ENCODE measurements around the gene GBE1.
A peak's percentile ranks its signal among the peaks of the same experiment; 100 is the strongest.
"Not testable (repeated sequence)": the region's sequence is repeated elsewhere in the genome, so short reads cannot be mapped to it uniquely, and the experiment has no call there.

GBE1 gene

GRCh38 chr3:81752604-81753003 is 8.8 kb downstream of the GBE1 start:
- no peak for ATAC-seq

DNA sequence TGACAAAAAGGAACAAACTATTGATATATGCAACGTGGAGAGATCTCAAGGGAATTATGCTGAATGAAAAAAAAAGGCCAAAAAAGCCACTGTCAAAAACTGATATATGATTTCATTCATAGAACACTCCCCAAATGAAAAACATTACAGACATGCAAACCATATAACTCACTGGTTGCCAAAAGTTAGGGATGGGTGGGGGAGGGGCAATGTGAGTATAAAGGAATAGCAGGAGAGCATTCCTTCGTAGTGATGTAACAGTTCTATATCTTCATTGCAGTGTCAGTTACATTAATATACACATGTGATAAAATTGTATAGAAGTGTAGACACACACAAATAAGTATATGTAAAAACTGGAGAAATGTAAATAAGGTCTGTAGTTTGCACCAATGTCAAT is 12.2 kb downstream of the GBE1 start:
- ATAC-seq = no peak

DNA sequence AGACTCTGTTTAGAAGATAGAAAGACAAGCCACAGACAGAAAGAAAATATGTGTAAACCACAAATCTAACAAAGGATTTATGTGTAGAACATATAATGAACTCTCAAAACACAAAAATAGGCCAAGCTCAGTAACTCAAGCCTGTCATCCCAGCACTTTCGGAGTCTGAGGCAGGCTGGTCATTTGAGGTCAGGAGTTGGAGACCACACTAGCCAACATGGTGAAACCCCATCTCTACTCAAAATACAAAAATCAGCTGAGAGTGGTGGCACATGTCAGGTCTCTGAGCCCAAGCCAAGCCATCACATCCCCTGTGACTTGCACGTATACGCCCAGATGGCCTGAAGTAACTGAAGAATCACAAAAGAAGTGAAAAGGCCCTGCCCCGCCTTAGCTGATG is 14.2 kb downstream of the GBE1 start:
- ATAC-seq = not testable (repeated sequence)

DNA sequence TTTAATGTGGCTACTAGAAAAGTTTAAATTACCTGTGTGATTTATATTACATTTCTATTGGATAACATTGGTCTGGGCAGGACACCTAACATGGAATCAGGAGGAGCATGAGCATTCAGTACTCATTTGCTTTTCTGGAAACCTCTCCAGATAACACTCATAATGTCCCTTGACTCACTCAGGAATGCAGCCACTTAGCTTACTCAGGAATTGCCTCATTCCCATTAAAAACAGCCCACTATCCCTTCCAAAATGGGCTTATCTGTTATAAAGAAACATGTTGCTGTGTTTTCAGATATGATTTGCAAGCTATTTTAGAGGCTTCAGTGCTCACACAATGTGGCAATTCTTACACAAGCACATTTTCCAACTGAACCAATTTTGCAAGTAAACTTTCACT is 17.1 kb downstream of the GBE1 start:
- ATAC-seq = no peak

- no peak for ATAC-seq
These were observed 18.1 kb downstream of the GBE1 start for GRCh38 chr3:81743096-81744025.

- no peak for ATAC-seq
These were observed 18.9 kb downstream of the GBE1 start for GRCh38 chr3:81742581-81742980.

DNA sequence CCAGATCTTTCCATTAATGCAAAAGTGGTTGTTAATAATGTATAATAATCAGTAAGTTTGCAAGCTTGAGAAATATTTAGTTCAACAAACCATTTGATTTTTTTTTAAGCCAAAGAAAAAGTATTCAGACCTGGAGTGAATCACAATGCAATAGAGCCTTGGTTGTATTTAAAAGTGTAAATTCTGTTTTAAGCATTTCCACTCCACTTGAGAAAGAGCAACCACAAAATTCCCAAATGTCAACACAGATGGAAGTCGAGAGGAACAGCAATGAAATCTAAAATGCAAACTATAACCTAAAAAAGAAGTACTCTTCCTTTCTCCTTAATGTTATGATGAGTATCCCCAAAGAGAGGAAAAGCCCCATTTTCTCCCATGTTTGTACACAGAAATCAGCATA is 20.2 kb downstream of the GBE1 start:
- ATAC-seq = no peak

DNA sequence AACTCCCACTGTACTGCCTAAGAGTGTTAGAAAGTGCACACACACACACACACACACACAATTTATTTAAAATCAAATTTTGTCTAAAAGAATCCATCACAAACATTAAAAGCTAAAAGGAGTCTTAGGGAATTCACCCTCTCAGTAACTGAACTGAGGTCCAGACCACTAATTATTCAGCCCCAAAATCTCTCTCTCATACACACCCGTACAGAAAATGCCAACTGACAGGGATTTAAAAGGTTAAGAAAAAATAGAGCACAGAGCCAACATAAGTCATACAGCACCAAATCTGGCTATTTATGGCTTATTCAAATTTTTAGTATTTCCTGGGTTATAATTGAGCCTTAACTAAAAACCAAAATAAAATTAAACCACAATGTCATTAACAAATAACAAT is 20.7 kb downstream of the GBE1 start:
- no peak for ATAC-seq

DNA sequence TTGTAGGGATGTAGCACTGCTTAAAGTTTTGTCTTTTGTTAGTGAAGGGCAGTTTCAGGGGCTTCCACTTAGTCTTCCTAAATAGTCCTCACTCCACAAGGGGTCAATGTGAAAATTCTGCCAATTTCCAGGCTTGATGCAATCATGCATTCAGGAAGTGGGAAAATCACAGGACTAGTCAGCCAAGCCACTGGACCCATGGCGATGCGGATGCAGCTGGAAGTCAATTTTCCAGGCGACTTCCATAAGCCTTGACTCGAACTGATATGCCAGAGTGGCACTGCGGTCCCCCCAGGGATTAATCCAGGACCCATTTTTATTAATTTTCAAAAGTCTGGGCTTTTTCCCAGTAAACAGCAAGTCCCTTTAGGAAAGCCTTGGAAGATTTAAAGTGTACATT is 26.1 kb downstream of the GBE1 start:
- no peak for ATAC-seq

DNA sequence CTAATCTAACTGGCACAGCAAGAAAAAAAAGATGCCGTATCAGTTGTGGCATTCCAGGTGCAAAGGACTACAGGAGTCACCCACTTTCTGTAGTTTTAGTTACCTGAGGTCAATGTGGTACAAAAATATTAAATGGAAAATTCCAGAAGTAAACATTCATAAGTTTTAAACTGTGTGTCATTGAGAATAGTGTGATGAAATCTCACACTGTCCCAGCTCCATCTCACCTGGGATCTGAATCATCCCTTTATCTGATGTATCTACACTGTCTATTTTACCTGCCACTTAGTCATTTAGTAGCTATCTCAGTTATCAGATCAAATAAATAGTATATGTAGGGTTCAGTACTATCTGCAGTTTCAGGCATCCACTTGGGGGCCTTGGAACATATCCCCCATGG is 26.7 kb downstream of the GBE1 start:
- peak; percentile 51 to 72 for ATAC-seq

GRCh38 chr3:81732642-81733041 is 28.8 kb downstream of the GBE1 start:
- no peak for ATAC-seq

GRCh38 chr3:81728766-81729544 is 32.5 kb downstream of the GBE1 start:
- ATAC-seq = no peak

GRCh38 chr3:81726735-81727134 is 34.7 kb downstream of the GBE1 start:
- no peak for ATAC-seq

DNA sequence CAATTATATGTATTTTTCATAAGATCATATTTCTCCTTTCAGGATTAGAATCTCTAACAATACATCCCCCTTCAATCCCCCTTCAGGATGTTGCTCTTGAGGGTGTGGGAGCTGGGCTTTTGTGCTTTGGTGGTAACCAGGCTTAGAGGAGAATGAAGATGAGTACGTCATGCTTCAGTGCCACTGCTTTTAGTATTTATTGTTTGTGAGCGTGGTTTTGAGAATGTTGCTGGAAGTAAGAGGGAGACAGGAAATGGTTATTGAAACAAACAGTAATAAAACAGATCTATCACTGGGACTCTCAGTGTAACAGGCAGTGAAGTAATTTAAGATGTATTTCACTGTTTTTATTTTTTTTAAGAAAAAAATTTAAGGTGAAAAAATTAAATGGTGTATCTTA is 35.3 kb downstream of the GBE1 start:
- ATAC-seq = no peak

- no peak for ATAC-seq
These were observed 37.6 kb downstream of the GBE1 start for GRCh38 chr3:81723732-81724313.

GRCh38 chr3:81718311-81718710 is 43.1 kb downstream of the GBE1 start:
- no peak for ATAC-seq

DNA sequence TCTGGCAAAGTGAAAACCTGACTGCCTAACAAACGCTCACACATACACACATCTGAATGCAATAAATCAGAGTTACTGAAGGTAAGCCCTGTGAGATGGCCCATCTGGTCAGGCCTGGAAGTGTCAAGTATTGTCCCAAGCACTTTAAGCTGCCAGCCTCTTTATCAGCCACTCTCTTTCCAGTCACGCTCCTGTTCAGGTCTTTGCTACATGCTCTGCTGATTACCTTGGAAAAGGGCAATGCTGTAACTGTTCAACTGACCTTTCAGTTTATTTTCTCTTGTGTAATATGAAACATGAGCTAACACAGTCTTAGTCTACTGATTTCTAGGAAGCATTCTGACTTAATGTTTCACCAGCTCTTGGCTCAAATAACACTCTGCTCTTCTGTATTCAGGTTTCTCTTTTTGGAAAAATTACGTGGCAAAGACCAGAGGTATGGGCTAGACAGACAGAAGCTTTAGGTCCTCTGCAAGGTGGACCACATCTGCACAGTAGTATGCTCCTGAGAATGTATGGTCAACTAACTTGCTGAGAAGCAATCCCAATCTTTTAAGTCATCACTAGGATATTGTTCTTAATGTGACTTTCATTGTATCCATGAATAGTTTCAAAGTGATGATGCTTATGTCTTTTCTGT is 44.5 kb downstream of the GBE1 start:
- no peak for ATAC-seq

GRCh38 chr3:81713031-81713430 is 48.4 kb downstream of the GBE1 start:
- no peak for ATAC-seq

DNA sequence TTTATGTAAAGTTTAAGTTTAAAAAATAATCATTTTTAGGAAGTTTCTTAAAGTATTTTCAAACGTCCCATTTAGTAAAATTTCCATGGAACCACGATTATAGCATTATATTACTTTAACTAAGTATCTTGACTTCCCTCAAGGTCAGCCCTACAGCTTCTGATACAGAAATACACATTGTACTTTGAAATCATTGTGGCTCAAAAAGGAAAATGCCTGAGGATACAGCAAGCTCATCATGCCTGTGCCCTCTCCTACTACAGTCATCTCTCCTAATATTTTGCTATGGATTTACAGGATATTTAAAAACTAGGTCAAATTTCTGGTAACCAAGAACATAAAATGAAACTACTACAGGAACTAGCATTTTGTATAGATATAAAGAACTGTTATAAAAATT is 51.8 kb downstream of the GBE1 start:
- no peak for ATAC-seq

GRCh38 chr3:81707996-81708395 is 53.4 kb downstream of the GBE1 start:
- ATAC-seq = no peak

- no peak for ATAC-seq
These were observed 59.3 kb downstream of the GBE1 start for GRCh38 chr3:81702126-81702525.

- no peak for ATAC-seq
These were observed 61.7 kb downstream of the GBE1 start for GRCh38 chr3:81699536-81700320.
